IMR-90 (cell line): ENCODE data around the gene FOXO6. TPM values are rescaled to one million over a fixed set of nuclear protein-coding genes. Genes with fewer than 3 reads are reported as not detected.

Experiments used
- ATAC-seq: fragments of 200-7000 bp; cut with Tn5 transposase; 2 replicates; pipeline ENCODE4 v1.9.1; 2020; ENCODE audit warnings: low read depth, mild to moderate bottlenecking, moderate library complexity
- BruUV-seq: library from RNA; stranded (reverse); fragments of 400-500 nt; replicated peaks from 2 replicates; lab custom pipeline; 2021; lab: Mats Ljungman, UMichigan
- CTCF ChIA-PET: fragments of 300-600 bp; formaldehyde crosslinking; extraction: SDS; loops from one replicate; lab custom pipeline; 2021; ENCODE audit warnings: antibody characterized with exemption; lab: Yijun Ruan, JAX
- POLR2A ChIA-PET: fragments of 300-600 bp; sonication (Branson Sonifier 250); formaldehyde crosslinking; loops from one replicate; lab custom pipeline; 2022; ENCODE audit warnings: antibody characterized with exemption; ENCODE audit not compliant: unreplicated experiment; lab: Charles Lee
- DNase-seq: peaks from one replicate; pipeline ENCODE4 v3.0.0; 2013
- H2AFZ ChIP-seq: replicated peaks from 2 replicates; pipeline ENCODE3; 2013; ENCODE audit warnings: low read length, mild to moderate bottlenecking; ENCODE audit not compliant: poor library complexity
- H2AK5ac ChIP-seq: 2 replicates; pipeline ENCODE4 v1.6.1; 2013; ENCODE audit warnings: low read depth, low read length, inconsistent platforms
- H2AK9ac ChIP-seq: replicated peaks from 2 replicates; pipeline ENCODE3; 2013; ENCODE audit warnings: mild to moderate bottlenecking, low read depth, low read length, moderate library complexity; ENCODE audit not compliant: poor library complexity
- H2BK120ac ChIP-seq: 2 replicates; pipeline ENCODE4 v1.6.1; 2013; ENCODE audit warnings: low read depth, low read length, inconsistent platforms
- H2BK15ac ChIP-seq: 3 replicates; pipeline ENCODE4 v1.6.1; 2013; ENCODE audit warnings: low read depth, low read length, inconsistent platforms
- H2BK20ac ChIP-seq: 2 replicates; pipeline ENCODE4 v1.6.1; 2013; ENCODE audit warnings: low read depth, mild to moderate bottlenecking, inconsistent platforms, low read length, moderate library complexity
- H2BK5ac ChIP-seq: 2 replicates; pipeline ENCODE4 v1.6.1; 2013; ENCODE audit warnings: mild to moderate bottlenecking, low read depth, low read length, inconsistent platforms; ENCODE audit not compliant: poor library complexity, severe bottlenecking
- H3K14ac ChIP-seq: replicated peaks from 2 replicates; pipeline ENCODE4 v1.6.1; 2013; ENCODE audit warnings: low read depth, low read length, inconsistent platforms
- H3K18ac ChIP-seq: 2 replicates; pipeline ENCODE4 v1.6.1; 2013; ENCODE audit warnings: low read depth, low read length, control low read depth
- H3K23ac ChIP-seq: 2 replicates; pipeline ENCODE4 v1.6.1; 2013; ENCODE audit warnings: low read depth, low read length, inconsistent platforms
- H3K27ac ChIP-seq: 2 replicates; pipeline ENCODE4 v1.5.1; 2013; ENCODE audit warnings: mild to moderate bottlenecking, control low read depth, low read length; ENCODE audit not compliant: insufficient read depth
- H3K27me3 ChIP-seq: 2 replicates; pipeline ENCODE4 v1.6.1; 2013; ENCODE audit warnings: low read length; ENCODE audit not compliant: control insufficient read depth, insufficient read depth
- H3K36me3 ChIP-seq: 2 replicates; pipeline ENCODE4 v1.6.1; 2013; ENCODE audit warnings: low read length, mixed read lengths; ENCODE audit not compliant: control insufficient read depth, insufficient read depth
- H3K4ac ChIP-seq: 2 replicates; pipeline ENCODE4 v1.6.1; 2013; ENCODE audit warnings: low read depth, low read length, inconsistent platforms
- H3K4me1 ChIP-seq: 2 replicates; pipeline ENCODE4 v1.6.1; 2013; ENCODE audit warnings: low read length, mixed read lengths; ENCODE audit not compliant: control insufficient read depth, insufficient read depth
- H3K4me2 ChIP-seq: 2 replicates; pipeline ENCODE4 v1.6.1; 2013; ENCODE audit warnings: low read depth, mild to moderate bottlenecking, control low read depth, low read length, moderate library complexity
- H3K4me3 ChIP-seq: 2 replicates; pipeline ENCODE4 v1.5.1; 2013; ENCODE audit warnings: low read depth, mild to moderate bottlenecking, control low read depth, low read length, moderate library complexity; ENCODE audit not compliant: insufficient read depth
- H3K56ac ChIP-seq: 2 replicates; pipeline ENCODE4 v1.6.1; 2013; ENCODE audit warnings: low read length, inconsistent platforms; ENCODE audit not compliant: insufficient read depth; ENCODE audit errors: extremely low read depth
- H3K79me1 ChIP-seq, 2 experiments: 2 replicates each; pipeline ENCODE4 v1.6.1; 2013; ENCODE audit warnings: low read length in 2 of 2, inconsistent platforms in 1 of 2, low read depth in 1 of 2
- H3K9ac ChIP-seq: 2 replicates; pipeline ENCODE4 v1.6.1; 2013; ENCODE audit warnings: low read depth, low read length, control low read depth
- H3K9me1 ChIP-seq: 2 replicates; pipeline ENCODE4 v1.6.1; 2013; ENCODE audit warnings: low read length, inconsistent platforms; ENCODE audit not compliant: insufficient read depth
- H3K9me3 ChIP-seq: 2 replicates; pipeline ENCODE4 v1.6.1; 2013; ENCODE audit warnings: low read length; ENCODE audit not compliant: control insufficient read depth, insufficient read depth
- H4K20me1 ChIP-seq: 2 replicates; pipeline ENCODE4 v1.6.1; 2013; ENCODE audit warnings: low read length, inconsistent platforms; ENCODE audit not compliant: insufficient read depth
- H4K5ac ChIP-seq: 2 replicates; pipeline ENCODE4 v1.6.1; 2013; ENCODE audit warnings: mild to moderate bottlenecking, low read depth, low read length, control low read depth
- H4K8ac ChIP-seq, 2 experiments: 2 replicates each; pipeline ENCODE4 v1.6.1; 2013; ENCODE audit warnings: low read depth in 2 of 2, low read length in 2 of 2, control low read depth in 1 of 2, inconsistent platforms in 1 of 2
- H4K91ac ChIP-seq: 2 replicates; pipeline ENCODE4 v1.6.1; 2013; ENCODE audit warnings: low read depth, low read length, inconsistent platforms; ENCODE audit not compliant: insufficient read depth
- CEBPB ChIP-seq: IDR thresholded peaks from 2 replicates; pipeline ENCODE4 v1.6.1; 2012; ENCODE audit warnings: low read depth, low read length, improper control_type of control experiment
- FOS ChIP-seq: fragments of 150-350 bp; IDR thresholded peaks from 2 replicates; pipeline ENCODE4 v1.6.1; 2016; ENCODE audit warnings: low read depth, low read length
- RFX5 ChIP-seq: IDR thresholded peaks from 2 replicates; pipeline ENCODE4 v1.8.0; 2012; ENCODE audit warnings: low read depth, mild to moderate bottlenecking, low read length, moderate library complexity
- SMC3 ChIP-seq: fragments of 150-350 bp; IDR thresholded peaks from 2 replicates; pipeline ENCODE4 v1.6.1; 2016; ENCODE audit warnings: low read depth, mild to moderate bottlenecking, antibody characterized with exemption, low read length, moderate library complexity
- WGBS, 2 experiments: methylation state at CpG; one replicate each; pipeline versions ENCODE4 v1.1.5 to v1.1.7; 2013; ENCODE audit warnings: missing lambda C conversion rate in 2 of 2; ENCODE audit not compliant: insufficient read length in 1 of 2; ENCODE audit errors: extremely low coverage in 2 of 2; 5-methylcytosine and 5-hydroxymethylcytosine counted together
- dilution Hi-C: fragments of 300-500 bp; cut with HindIII; formaldehyde crosslinking; loops from one replicate; pipeline ENCODE4 v1.14.3; 2018; ENCODE audit warnings: low sequenced_read_pairs; ENCODE audit not compliant: unreplicated experiment
- in situ Hi-C: fragments of 300-500 bp; cut with MboI; formaldehyde crosslinking; loops from 3 replicates; pipeline ENCODE4 v1.14.3; 2019; ENCODE audit warnings: low sequenced_read_pairs, inconsistent platforms, mixed read lengths
- intact Hi-C: fragments of 100-400 bp; cut with micrococcal nuclease; formaldehyde crosslinking; loops from 2 replicates; pipeline ENCODE4 v1.10.0; 2022
- polyA plus RNA-seq, 3 experiments: library from polyadenylated mRNA; depleted of rRNA; stranded (reverse); fragments of >200 nt; gene quantifications; 2 replicates each; pipeline ENCODE4 v1.2.3, GENCODE V29; 2012; ENCODE audit warnings: low replicate concordance in 1 of 3
- total RNA-seq: library from RNA; depleted of rRNA; stranded (reverse); fragments of >200 nt; gene quantifications from 2 replicates; pipeline ENCODE4 v1.2.3, GENCODE V29; 2012
- TF ChIP-seq, protein P1 (sequence below): fragments of 150-350 bp; IDR thresholded peaks from 2 replicates; pipeline ENCODE4 v1.6.1; 2017; ENCODE audit warnings: mild to moderate bottlenecking, antibody characterized with exemption, low read length, low read depth

FOXO6 gene
- total and polyA plus RNA-seq, 2 of the 4 experiments (the other 2 are of a cell fraction) = not detected

DNA sequence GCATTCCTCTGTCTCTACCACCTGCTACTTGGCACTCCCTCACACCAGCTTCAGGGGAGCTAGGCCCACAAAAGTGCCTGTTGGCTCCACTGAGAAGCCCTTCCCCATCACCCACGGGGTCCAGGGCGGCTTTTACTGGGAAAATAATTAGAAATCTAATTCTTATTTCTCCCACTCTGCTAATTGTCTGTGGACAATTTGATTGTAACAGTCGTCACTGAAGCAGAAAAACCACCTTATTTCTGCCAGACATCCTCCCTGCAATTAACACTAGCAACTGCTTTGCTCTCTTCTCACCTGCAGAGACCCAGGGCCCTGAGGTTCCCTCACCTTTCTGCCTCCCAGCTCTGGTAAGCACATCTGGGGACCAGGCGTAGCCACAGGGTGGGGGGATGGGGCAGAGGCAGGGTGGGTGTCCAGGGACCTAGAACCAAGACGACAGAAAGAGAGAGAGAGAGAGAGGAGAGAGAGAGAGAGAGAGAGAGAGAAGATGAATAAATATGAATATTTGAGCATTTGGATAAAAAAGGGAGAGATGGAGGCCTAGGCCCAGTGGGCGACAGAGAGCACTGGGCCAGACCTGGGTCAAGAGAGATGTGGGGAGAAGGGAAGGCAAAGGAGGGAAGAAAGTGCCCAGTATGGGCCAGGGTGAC, 32.6 kb downstream of the FOXO6 start:
- no peak for ATAC-seq
- in situ Hi-C loops (no loop called here), intact Hi-C loops (no loop called here), dilution Hi-C loops (no loop called here)
- no peak for DNase-seq
- BruUV-seq = no TSS peak
- no peak overlapping the region for H2AFZ ChIP-seq
- H2BK5ac ChIP-seq = no peak overlapping the region
- TF ChIP-seq FOS (no peak), SMC3 (no peak), RFX5 (no peak), CEBPB (no peak)
- TF ChIP-seq, protein P1, sequence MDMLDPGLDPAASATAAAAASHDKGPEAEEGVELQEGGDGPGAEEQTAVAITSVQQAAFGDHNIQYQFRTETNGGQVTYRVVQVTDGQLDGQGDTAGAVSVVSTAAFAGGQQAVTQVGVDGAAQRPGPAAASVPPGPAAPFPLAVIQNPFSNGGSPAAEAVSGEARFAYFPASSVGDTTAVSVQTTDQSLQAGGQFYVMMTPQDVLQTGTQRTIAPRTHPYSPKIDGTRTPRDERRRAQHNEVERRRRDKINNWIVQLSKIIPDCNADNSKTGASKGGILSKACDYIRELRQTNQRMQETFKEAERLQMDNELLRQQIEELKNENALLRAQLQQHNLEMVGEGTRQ = no peak
- no peak overlapping the region for H3K14ac ChIP-seq
- H3K9me1 ChIP-seq = no peaks in the 10 kb centered on the region
- no peak overlapping the region for H4K8ac ChIP-seq
- no peak overlapping the region for H4K91ac ChIP-seq
- WGBS, 2 experiments = 80% methylated on average over 2 of the region's 6 CpGs; no CpG with 5 or more reads in 1 of the 2 experiments
- H3K9ac ChIP-seq = no peak overlapping the region
- H3K4me1 ChIP-seq = no peaks in the 10 kb centered on the region
- H2BK20ac ChIP-seq = no peak overlapping the region
- no peaks in the 10 kb centered on the region for H3K9me3 ChIP-seq
- no peak overlapping the region for H2BK15ac ChIP-seq
- no peak overlapping the region for H3K4me2 ChIP-seq
- no peaks in the 10 kb centered on the region for H3K79me1 ChIP-seq
- H4K20me1 ChIP-seq = no peaks in the 10 kb centered on the region; the same call in none of the 2 replicates
- H3K36me3 ChIP-seq = no peaks in the 10 kb centered on the region
- no peak overlapping the region for H3K4ac ChIP-seq
- no peak overlapping the region for H3K4me3 ChIP-seq
- peaks cover 73% of the 10 kb centered on the region for H3K27me3 ChIP-seq
- no peak overlapping the region for H4K5ac ChIP-seq
- no peak overlapping the region for H3K18ac ChIP-seq
- no peak overlapping the region for H3K56ac ChIP-seq
- ChIA-PET CTCF (no interaction called here), POLR2A (no interaction called here)
- H2AK5ac ChIP-seq = no peak overlapping the region
- no peak overlapping the region for H3K23ac ChIP-seq
- no peak overlapping the region for H2AK9ac ChIP-seq
- no peak overlapping the region for H2BK120ac ChIP-seq
- H3K27ac ChIP-seq = no peak overlapping the region
